Neural crest cell (in vitro differentiated cells): ENCODE data around the gene NOD1. TPM values are rescaled to one million over a fixed set of nuclear protein-coding genes. Genes with fewer than 3 reads are reported as not detected.

ENCODE experiments used
- DNase-seq: peaks from one replicate; pipeline ENCODE4 v3.0.0; 2021; ENCODE audit warnings: low read depth, mixed read lengths, low spot score
- H3K27ac Mint-ChIP-seq: one replicate; pipeline ENCODE4 v1.8.0; 2021; ENCODE audit warnings: mild to moderate bottlenecking, mixed read lengths; ENCODE audit not compliant: unreplicated experiment
- H3K27me3 Mint-ChIP-seq: 2 replicates; pipeline ENCODE4 v1.8.0; 2021; ENCODE audit warnings: low read depth, mild to moderate bottlenecking, mixed read lengths
- H3K36me3 Mint-ChIP-seq: 2 replicates; pipeline ENCODE4 v1.8.0; 2021; ENCODE audit warnings: low read depth, mild to moderate bottlenecking, mixed read lengths
- H3K4me1 Mint-ChIP-seq: 2 replicates; pipeline ENCODE4 v1.8.0; 2021; ENCODE audit warnings: mixed read lengths
- H3K4me3 Mint-ChIP-seq: one replicate; pipeline ENCODE4 v1.8.0; 2021; ENCODE audit warnings: mild to moderate bottlenecking, mixed read lengths
- H3K9me3 Mint-ChIP-seq: 2 replicates; pipeline ENCODE4 v1.8.0; 2021; ENCODE audit warnings: mixed read lengths
- total RNA-seq: library from RNA; stranded (reverse); gene quantifications from 2 replicates; pipeline ENCODE4 v1.2.1, GENCODE V29; 2021
- TF ChIP-seq, protein P1 (sequence below): fragments of 200-600 bp; sonication (generic); conservative IDR thresholded peaks from 2 replicates; pipeline ENCODE4 v1.5.0; 2021; ENCODE audit warnings: antibody characterized with exemption, mild to moderate bottlenecking

The NOD1 gene
- total RNA-seq, 1 donor from 2014 or later = 8.1 TPM

DNA sequence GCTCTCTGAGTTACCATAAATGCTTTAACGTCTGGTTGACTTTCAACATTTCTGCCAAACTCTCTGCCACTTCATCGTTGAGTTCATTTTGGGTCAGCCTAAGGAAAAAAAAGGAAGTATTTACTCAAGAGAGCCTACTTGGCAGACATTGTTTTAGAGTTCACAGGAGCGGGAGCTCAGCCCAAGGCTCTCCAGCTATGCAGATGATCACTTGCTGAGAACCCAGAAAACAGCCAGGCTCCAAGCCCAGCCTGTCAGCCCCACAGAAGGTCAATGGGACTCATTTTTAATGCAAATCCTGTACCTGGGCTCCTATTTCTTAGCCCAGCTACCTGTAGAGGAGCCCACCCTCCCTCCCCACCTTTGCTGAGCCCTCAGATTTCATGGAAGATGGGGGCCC, 45.5 kb downstream of the NOD1 start:
- peaks cover 22% of the 10 kb centered on the region for H3K36me3 Mint-ChIP-seq
- TF ChIP-seq, protein P1, sequence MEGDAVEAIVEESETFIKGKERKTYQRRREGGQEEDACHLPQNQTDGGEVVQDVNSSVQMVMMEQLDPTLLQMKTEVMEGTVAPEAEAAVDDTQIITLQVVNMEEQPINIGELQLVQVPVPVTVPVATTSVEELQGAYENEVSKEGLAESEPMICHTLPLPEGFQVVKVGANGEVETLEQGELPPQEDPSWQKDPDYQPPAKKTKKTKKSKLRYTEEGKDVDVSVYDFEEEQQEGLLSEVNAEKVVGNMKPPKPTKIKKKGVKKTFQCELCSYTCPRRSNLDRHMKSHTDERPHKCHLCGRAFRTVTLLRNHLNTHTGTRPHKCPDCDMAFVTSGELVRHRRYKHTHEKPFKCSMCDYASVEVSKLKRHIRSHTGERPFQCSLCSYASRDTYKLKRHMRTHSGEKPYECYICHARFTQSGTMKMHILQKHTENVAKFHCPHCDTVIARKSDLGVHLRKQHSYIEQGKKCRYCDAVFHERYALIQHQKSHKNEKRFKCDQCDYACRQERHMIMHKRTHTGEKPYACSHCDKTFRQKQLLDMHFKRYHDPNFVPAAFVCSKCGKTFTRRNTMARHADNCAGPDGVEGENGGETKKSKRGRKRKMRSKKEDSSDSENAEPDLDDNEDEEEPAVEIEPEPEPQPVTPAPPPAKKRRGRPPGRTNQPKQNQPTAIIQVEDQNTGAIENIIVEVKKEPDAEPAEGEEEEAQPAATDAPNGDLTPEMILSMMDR = no peak
- H3K27me3 Mint-ChIP-seq = no peaks in the 10 kb centered on the region
- H3K9me3 Mint-ChIP-seq = no peaks in the 10 kb centered on the region
- H3K4me1 Mint-ChIP-seq = peaks cover 11% of the 10 kb centered on the region
- H3K27ac Mint-ChIP-seq = peak overlapping the region; percentile 15
- no peak overlapping the region for H3K4me3 Mint-ChIP-seq
- DNase-seq = no peak

DNA sequence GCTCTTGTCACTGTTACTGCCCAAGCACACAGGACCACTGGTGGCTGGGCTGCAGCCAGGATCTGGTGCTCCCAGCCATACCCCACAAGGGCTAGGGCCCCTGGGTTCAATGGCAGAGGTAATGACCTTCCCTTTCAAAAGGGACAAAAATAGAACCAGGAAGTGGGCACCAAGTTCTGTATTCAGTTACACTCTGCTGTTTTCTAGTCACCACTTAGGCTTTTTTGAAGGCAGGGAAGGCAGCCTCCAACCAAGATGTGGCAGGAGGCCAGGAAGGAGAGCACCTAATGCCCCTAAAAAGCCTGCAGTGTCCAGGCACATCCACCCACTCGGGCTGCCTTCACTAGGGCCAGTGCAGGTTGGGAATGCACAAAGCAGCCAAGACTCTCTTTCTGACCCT, 47.8 kb downstream of the NOD1 start:
- H3K27ac Mint-ChIP-seq = peak overlapping the region; percentile 36
- peaks cover 22% of the 10 kb centered on the region for H3K36me3 Mint-ChIP-seq
- TF ChIP-seq, protein P1 = no peak
- no peak overlapping the region for H3K4me3 Mint-ChIP-seq
- no peaks in the 10 kb centered on the region for H3K27me3 Mint-ChIP-seq
- H3K9me3 Mint-ChIP-seq = no peaks in the 10 kb centered on the region
- peaks cover 11% of the 10 kb centered on the region for H3K4me1 Mint-ChIP-seq
- DNase-seq = no peak

DNA sequence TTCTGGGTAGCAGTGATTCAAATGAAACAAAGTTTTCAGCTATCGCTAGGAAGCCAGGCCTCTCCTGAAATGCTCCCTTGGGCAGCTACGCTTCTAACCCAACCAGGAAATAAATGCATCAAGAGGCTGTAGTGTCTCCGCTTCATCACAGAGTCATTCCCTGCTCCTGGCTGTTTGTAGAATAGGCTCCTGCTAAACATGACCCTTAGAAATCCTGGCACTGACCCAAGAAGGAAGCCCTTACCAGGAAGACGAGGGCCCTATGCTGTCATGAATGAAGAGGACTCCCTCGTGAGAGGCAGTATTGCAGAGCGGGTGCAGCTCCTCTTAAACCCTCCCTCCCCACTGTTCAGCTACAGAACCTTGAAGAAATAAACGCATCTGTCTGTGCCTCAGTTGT, 48.3 kb downstream of the NOD1 start:
- Mint-ChIP-seq H3K4me3 (no peak overlapping the region), H3K27ac (peak overlapping the region; percentile 36), H3K9me3 (no peaks in the 10 kb centered on the region), H3K27me3 (no peaks in the 10 kb centered on the region), H3K4me1 (peaks cover 11% of the 10 kb centered on the region), H3K36me3 (peaks cover 22% of the 10 kb centered on the region)
- DNase-seq = no peak
- TF ChIP-seq, protein P1 = no peak

DNA sequence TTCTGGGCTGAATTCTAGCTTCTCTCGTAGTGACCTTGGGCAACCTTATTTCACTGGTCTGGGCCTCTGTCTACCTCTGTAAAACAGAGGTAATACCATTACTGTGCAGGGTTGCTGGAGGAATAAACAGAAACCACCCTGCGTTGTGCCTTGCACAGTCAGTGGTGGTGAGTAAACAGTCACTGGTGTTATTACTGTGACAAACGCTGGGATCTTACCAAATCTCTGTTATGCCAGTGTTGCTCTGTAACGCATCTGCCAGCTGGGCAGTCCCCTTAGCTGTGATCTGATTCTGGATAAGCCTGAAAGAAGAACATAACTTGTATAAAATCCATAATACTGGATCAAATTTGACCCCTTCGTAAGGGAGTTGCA, 49.4 kb downstream of the NOD1 start:
- TF ChIP-seq, protein P1 = no peak
- Mint-ChIP-seq H3K27me3 (no peaks in the 10 kb centered on the region), H3K36me3 (peaks cover 21% of the 10 kb centered on the region), H3K9me3 (no peaks in the 10 kb centered on the region), H3K4me3 (no peak overlapping the region), H3K4me1 (peaks cover 11% of the 10 kb centered on the region), H3K27ac (no peak overlapping the region)
- no peak for DNase-seq

DNA sequence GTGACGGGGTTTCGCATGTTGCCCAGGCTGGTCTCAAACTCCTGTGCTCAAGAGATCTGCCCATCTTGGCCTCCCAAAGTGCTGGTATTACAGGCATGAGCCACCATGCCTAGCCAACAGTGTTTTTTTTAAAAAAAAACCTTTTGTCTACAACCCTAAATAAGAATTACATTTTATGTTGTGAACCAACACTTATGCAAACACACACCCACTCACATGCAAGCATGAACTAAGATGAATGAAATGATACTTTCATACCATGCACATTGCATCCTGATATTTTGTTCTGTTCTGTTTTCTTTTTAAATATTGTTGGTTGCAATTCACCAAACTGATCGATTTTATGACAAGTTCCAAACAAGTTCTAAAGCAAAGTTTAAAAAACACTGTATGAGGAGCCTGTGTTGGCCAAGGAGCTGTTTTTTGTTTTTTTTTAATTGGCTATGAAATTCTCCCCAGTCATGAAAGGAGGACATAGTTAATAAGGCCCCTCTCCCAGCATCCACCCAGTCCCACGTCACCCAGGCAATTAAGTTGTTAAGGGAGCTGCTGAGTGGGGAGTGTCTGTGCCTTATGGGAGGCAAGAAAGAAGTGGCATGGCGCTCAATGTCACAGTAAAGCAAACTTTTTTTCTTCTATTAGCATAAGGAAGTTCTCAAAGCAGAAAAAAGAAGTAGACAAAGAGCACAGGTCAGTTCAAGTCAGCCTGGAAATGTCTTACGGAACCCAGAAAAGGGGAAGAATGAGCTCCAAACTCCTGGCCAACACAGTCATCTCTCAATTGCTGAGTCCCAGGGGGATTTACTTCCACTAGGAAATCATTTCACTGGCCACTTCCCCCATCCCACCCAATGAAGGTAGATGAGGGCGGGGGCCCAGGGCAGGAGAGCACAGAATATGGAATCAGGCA, 50.1 kb downstream of the NOD1 start:
- Mint-ChIP-seq H3K4me3 (no peak overlapping the region), H3K36me3 (peaks cover 22% of the 10 kb centered on the region), H3K27ac (no peak overlapping the region), H3K27me3 (no peaks in the 10 kb centered on the region), H3K4me1 (peaks cover 11% of the 10 kb centered on the region), H3K9me3 (no peaks in the 10 kb centered on the region)
- DNase-seq = no peak
- TF ChIP-seq, protein P1 = no peak
